ENCODE measurements around the gene GCN1.

- TF ChIP-seq MAZ (IDR thresholded peaks at IDR 0.05; ENCODE audit: borderline replicate concordance, low read depth, low read length) (no peak), BHLHE40 (IDR thresholded peaks at IDR 0.05; ENCODE audit: low read depth, low read length) (no peak), CHD4 (IDR thresholded peaks at IDR 0.05; ENCODE audit: borderline replicate concordance) (no peak), ZFP36 (IDR thresholded peaks at IDR 0.05; ENCODE audit: borderline replicate concordance, partially characterized antibody) (no peak), SREBF2 (IDR thresholded peaks at IDR 0.05) (no peak)
These were observed 60.1 kb downstream of the GCN1 start for GRCh38 chr12:120134307-120134980.
